HG02623 (cell line): ENCODE data around the gene NOD1.

ENCODE experiments used
- ATAC-seq: cut with Tn5 transposase; IDR thresholded peaks from one replicate; pipeline ENCODE4 v1.9.1; 2021; ENCODE audit warnings: moderate library complexity; ENCODE audit not compliant: unreplicated experiment

Gene NOD1

DNA sequence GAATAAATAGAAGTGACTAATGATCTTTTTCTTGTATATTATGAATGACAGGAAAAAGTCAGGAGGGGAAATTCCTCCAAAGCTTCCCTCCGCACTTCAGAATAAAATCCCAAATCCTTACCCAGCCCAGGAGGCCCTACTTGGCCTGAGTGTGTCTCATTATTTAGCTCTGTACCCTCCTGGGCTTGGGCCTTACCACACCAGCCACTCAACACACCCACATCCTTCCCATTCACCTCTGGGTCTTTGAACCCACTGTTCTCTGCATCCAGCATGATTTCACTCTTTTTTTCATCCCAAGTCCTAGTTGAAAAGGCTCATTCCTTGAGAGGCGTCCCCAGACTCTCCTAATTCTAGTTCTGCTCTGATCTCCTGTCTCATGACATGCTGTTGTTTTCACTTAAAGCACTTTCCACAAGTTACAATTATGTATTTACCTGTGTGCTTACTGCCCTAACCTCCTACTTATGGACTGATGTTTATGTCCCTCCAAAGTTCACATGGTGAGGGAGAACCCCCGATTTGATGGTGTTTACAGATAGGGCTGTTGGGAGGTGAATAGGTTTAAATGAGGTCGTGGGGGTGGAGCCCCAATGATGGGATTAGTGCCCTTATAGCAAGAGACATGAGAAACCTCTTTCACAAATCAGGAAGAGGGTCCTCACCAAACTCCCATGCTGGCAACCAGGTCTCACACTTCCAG lies 6.4 kb downstream of the NOD1 start:
- no peak for ATAC-seq

DNA sequence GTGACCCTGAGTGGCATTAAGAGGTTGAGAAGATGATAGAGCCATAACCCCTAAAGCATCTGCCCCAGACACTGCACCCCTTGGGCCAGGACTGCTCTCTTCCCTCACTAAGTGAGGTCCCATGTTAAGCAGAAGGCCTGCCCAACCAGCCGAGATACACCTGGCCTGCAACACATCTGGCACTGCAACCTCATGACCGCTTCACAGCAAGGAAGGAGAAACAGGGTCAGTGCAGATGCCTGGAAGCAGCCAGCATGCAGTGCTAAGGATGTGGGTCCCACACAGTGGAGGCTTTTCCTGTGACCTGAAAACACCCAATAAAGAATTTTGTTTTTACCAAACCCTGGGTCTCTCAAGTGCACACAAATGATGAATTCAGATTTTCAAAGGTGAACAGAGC lies 7.4 kb downstream of the NOD1 start:
- no peak for ATAC-seq

DNA sequence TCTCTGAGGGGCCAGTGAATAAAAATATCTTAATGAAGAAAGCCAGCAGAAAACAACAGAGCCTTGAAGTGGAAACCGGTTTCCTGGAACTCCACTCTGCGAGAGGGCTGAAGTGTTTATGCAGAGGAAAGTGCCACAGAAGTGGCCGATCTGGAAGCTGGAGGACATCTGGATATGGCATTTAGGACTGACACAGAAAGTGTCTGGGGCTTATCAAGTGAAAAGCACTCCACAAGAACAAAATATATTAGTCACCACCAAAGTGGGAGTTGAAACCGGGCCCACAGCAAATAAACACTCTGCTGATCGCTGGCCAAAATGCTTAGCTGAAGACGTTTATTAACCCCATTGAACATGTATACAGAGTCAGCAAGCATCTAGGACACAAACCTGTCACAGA lies 7.8 kb downstream of the NOD1 start:
- ATAC-seq, result no peak

- ATAC-seq, result no peak
Measured at GRCh38 chr7:30470163-30470770, 8.3 kb downstream of the NOD1 start.

DNA sequence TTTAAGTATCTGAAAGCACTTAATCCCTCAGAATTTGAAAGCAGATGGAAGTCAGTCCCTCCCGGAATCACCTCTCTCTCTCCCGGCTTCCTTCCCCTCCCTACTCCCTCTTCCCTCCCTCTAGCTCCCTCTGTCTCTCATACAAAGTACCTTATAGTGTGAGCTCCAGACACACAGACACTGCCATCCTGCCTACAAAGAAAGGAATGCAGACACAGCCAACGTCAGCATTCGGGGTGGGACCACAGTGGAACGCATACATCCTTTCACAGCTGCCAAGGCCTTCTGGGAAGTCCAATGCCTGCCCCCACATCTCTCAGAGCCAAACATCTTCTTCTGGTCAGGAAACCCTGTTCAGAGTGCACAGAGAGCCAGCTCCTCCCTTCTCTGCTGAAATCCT lies 9.3 kb downstream of the NOD1 start:
- ATAC-seq, result no peak

GRCh38 chr7:30468791-30469190 lies 9.8 kb downstream of the NOD1 start:
- ATAC-seq, result no peak

DNA sequence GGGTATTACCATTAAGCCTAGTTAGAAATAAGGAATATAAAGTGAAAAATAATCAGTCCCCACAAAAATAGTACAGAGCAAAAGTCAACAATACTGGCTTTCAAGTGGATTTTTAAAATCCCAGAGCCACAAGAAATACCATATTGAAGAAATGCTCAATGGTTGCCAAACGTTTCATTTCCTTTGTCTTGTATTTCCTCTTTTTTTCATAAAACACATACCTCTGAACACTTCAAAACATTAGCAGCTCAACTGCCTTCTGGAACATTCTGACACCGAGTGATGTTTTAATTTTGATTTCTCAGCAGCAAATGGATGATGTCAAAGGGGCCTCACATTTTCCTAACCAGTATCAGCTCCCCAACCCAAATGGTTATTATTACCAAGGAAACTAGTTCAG lies 10.5 kb downstream of the NOD1 start:
- no peak for ATAC-seq

DNA sequence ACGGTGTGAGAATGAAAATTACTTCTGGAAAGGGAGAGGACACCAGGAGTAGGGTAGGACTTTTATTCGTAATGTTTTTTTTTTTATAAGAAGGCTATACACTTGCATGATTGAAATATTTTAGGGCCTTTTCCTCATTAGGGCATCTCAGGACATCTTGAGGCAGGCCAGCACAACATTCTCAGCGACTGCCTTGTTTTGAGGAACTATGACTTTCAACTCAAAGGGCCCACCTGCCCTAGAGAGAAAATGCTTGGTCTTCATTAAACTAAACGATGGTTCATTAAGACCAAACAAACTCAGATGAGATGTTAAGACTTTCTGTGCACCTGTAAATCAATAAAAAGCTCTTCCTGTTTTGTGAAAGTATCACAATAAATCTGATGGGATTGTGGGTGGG lies 11.3 kb downstream of the NOD1 start:
- no peak for ATAC-seq

DNA sequence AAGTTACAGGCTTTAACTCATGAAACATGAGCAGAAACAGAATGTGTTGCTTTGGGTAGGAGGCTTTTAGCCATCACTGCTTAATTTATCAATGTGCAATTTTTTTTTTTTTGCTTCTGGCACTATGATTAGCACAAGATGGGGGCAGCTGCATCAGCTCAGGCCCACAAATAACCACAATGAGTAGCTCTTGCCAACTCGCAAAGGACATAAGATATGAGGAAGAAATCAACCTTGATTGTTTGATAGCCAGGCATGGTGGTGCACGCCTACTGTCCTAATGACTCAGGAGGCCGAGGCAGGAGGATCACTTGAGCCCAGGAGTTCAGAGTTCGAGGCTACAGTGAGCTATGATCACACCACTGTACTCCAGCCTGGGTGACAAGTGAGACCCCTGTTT lies 12.3 kb downstream of the NOD1 start:
- ATAC-seq, result no peak

DNA sequence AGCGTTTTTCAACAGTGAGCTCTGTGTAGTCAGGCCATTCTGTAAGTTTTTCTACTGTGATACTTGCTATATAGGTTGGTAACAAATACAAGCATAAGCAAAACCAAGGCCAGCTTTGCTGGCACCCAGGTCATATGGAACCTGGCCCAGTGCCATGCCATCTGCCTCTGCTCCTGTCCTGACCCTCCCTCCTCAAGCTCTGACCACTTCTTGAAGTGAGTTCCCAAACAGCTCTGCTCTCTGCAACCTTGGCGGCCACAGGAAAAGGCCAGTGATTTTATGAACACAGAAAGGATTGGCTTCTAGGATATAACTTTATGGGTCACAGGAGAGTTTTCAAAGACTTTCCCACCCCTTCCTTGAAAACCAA lies 12.8 kb downstream of the NOD1 start:
- no peak for ATAC-seq

DNA sequence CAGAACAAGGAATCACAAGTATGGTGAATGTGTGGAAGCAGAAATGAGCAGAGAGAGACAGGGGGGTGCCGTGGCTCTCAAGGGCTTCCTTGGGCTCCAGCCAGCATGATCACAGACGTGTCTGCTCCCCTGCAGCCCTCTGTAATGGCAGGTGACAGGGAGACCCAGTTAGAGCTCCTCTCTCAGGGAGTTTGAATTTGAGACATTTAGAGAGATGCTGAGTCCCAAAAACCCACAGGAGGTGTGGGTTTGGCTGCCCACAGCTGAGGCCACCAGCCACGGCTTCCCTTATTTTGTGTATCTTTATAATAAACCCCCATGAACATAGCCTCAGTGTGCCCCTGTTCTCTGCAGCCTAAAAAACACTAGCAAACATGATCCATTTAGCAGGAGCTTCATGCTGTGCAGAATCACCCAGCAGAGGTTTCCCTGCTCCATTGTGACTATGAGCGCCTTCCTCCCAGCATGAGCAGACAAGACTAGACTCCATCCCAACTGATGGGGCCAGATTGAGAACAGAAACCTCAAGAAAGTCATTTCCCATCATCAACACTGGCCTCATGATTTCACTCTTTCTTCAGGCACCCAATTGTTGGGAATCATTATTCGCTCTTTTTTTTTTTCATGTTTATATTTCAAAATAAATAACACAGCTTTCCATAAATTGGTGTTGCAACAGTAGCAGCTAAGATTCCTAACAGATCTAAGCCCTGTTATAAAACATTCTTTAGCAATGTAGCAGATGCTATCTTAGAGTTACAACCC lies 13.4 kb downstream of the NOD1 start:
- no peak for ATAC-seq

- ATAC-seq, result peak; percentile 45
Measured at GRCh38 chr7:30464231-30464671, 14.3 kb downstream of the NOD1 start.

DNA sequence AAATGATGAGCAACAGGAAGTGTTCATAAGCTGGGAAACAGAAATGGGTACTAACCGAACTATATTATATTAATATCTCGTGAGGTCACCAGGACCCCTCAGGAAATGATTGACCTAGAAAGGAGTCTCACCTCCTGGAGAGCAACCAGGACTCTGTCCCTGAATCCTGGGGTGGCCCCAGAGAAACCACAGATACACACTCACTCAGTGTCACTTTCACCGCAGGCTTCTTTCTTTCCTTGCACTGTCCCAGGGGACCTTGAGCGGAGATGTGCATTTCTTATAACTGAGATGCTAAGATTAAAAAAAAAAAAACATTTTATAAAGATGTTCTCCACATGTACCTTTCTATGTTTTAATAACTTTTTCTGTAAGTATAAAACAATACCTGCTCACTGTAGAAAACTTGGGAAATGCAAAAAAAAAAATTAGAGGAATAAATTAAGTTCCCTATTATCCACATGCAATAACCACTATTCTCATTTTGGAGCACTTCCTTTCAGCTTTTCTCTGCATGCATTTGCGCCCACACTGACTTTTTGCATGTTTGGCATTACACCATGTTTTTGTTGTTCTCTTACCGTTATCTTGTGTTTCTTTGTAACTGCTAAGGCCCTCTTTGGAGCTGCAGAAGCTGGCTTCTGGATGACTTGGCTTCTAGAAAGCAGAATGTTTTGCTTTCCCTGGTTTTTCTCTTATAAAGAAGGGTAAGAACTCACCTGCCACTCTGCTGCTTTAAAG lies 15.0 kb downstream of the NOD1 start:
- ATAC-seq, result peak; percentile 49

DNA sequence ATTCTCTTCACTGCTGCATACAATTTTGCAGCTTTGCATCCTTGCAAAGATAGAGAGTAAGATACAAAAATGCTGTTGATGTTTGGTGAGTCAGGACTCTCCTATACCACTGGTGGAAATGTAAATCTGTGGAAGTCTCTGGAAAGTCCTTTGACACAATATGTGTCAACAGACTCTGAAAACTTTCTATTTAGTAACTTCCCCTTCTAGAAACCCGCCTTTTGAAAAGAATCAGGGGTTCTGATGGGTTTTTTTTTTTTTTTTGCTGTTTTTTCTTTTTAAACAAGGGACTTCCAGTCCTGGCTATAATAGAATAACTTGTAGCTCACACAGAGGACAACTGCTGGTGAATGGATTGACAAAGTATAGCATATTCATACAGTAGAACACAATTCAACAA lies 16.4 kb downstream of the NOD1 start:
- no peak for ATAC-seq

GRCh38 chr7:30460246-30460633 lies 18.3 kb downstream of the NOD1 start:
- ATAC-seq, result no peak

- ATAC-seq, result no peak
Measured at GRCh38 chr7:30459591-30460245, 18.9 kb downstream of the NOD1 start.

- ATAC-seq, result no peak
Measured at GRCh38 chr7:30458311-30458710, 20.3 kb downstream of the NOD1 start.

- ATAC-seq, result no peak
Measured at GRCh38 chr7:30453921-30454320, 24.7 kb downstream of the NOD1 start.

DNA sequence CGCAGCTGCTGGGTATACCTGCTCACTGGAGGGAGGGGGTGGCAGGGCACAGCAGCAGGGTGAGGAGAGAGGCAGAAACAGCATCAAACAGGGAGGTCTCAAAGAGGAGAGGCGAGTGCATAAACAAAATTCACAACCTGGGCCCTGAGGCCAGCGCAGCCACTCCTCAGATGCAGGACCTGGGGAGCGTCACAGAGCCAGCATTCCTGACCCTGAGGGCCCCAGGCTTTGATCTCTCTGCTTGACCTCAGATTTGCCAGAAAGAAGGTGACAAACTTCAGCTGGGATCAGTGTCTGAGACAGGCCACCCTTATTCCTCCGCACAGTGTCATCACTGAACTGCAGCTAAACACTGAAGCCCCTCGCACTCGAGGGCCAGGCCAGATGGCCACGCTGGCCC lies 25.6 kb downstream of the NOD1 start:
- no peak for ATAC-seq

DNA sequence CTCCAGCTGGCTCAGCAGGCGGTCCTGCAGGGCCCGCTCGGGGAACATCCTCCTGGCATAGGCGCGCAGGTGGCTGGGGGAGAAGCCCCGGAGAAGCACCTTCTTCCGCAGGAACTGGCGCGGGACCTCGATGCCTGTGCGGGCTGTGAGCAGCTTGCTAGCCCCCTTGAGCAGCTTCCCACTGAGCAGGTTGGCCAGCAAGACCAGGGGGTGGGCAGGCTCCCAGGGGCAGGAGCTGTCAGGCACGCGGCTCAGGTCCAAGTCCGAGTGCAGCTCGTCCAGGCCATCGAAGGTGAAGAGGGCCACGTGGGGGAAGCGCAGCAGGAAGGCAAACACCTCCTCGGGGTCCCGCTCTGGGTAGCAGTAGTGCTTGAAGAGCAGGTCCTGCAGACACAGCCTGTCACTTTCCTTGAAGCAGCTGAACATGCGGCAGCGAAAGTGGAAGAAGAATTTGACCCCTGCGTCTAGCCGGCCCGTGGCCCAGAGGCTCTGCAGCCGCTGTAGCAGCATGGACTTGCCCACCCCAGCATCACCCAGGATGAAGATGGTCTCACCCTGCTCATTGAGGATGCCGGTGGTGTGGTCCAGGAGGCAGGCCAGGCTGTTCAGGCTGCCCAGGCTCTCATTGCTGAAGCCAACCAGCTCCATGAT lies 26.2 kb downstream of the NOD1 start:
- no peak for ATAC-seq
